Measurements from ENCODE around the gene PIP5KL1.

DNA sequence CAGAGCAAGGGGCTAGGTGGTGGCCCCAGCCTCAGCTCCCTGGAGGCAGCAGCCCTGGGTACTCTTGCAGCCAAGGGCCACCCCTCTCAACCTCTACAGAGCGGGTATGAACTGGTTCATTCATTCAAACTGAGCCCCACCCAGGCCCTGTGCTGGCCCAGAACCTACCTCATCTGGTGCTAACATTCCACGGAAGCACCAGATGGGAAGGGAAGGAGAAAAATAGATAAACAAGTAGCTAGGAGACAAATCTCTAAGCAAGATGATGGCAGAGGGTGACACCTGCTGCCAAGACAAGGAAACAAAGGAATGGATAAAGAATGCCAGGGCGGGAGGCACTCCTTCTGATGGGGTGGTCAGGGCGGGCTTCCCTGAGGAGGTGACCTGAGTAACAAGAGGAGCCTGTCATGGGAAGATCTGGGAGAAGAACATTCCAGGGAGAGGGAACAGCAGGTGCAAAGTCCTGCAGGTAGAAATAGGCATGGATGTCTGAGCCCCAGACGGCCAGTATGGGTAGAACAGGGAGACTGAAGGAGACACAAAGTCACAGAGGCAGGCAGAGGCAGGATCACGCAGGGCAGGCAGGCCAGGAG, 19.9 kb downstream of the PIP5KL1 start:
- TF ChIP-seq POLR2A (IDR thresholded peaks at IDR 0.05; ENCODE audit: low read length): no peak
- no peak for TF ChIP-seq GATA1 (IDR thresholded peaks at IDR 0.05; ENCODE audit: low read depth, low read length)
